IMR-90 (cell line): ENCODE results near the gene SRSF2. TPM values are rescaled to one million over a fixed set of nuclear protein-coding genes. Genes with fewer than 3 reads are reported as not detected.
"Not testable (repeated sequence)": the region's sequence is repeated elsewhere in the genome, so short reads cannot be mapped to it uniquely, and the experiment has no call there.

Experiments
- ATAC-seq: fragments of 200-7000 bp; cut with Tn5 transposase; 2 replicates; pipeline ENCODE4 v1.9.1; 2020; ENCODE audit warnings: low read depth, mild to moderate bottlenecking, moderate library complexity
- BruUV-seq: library from RNA; stranded (reverse); fragments of 400-500 nt; replicated peaks from 2 replicates; lab custom pipeline; 2021; lab: Mats Ljungman, UMichigan
- CTCF ChIA-PET: fragments of 300-600 bp; formaldehyde crosslinking; extraction: SDS; loops from one replicate; lab custom pipeline; 2021; ENCODE audit warnings: antibody characterized with exemption; lab: Yijun Ruan, JAX
- POLR2A ChIA-PET: fragments of 300-600 bp; sonication (Branson Sonifier 250); formaldehyde crosslinking; loops from one replicate; lab custom pipeline; 2022; ENCODE audit warnings: antibody characterized with exemption; ENCODE audit not compliant: unreplicated experiment; lab: Charles Lee
- DNase-seq: peaks from one replicate; pipeline ENCODE4 v3.0.0; 2013
- H2AFZ ChIP-seq: replicated peaks from 2 replicates; pipeline ENCODE3; 2013; ENCODE audit warnings: low read length, mild to moderate bottlenecking; ENCODE audit not compliant: poor library complexity
- H2AK5ac ChIP-seq: 2 replicates; pipeline ENCODE4 v1.6.1; 2013; ENCODE audit warnings: low read depth, low read length, inconsistent platforms
- H2AK9ac ChIP-seq: replicated peaks from 2 replicates; pipeline ENCODE3; 2013; ENCODE audit warnings: mild to moderate bottlenecking, low read depth, low read length, moderate library complexity; ENCODE audit not compliant: poor library complexity
- H2BK120ac ChIP-seq: 2 replicates; pipeline ENCODE4 v1.6.1; 2013; ENCODE audit warnings: low read depth, low read length, inconsistent platforms
- H2BK15ac ChIP-seq: 3 replicates; pipeline ENCODE4 v1.6.1; 2013; ENCODE audit warnings: low read depth, low read length, inconsistent platforms
- H2BK20ac ChIP-seq: 2 replicates; pipeline ENCODE4 v1.6.1; 2013; ENCODE audit warnings: low read depth, mild to moderate bottlenecking, inconsistent platforms, low read length, moderate library complexity
- H2BK5ac ChIP-seq: 2 replicates; pipeline ENCODE4 v1.6.1; 2013; ENCODE audit warnings: mild to moderate bottlenecking, low read depth, low read length, inconsistent platforms; ENCODE audit not compliant: poor library complexity, severe bottlenecking
- H3K14ac ChIP-seq: replicated peaks from 2 replicates; pipeline ENCODE4 v1.6.1; 2013; ENCODE audit warnings: low read depth, low read length, inconsistent platforms
- H3K18ac ChIP-seq: 2 replicates; pipeline ENCODE4 v1.6.1; 2013; ENCODE audit warnings: low read depth, low read length, control low read depth
- H3K23ac ChIP-seq: 2 replicates; pipeline ENCODE4 v1.6.1; 2013; ENCODE audit warnings: low read depth, low read length, inconsistent platforms
- H3K27ac ChIP-seq: 2 replicates; pipeline ENCODE4 v1.5.1; 2013; ENCODE audit warnings: mild to moderate bottlenecking, control low read depth, low read length; ENCODE audit not compliant: insufficient read depth
- H3K27me3 ChIP-seq: 2 replicates; pipeline ENCODE4 v1.6.1; 2013; ENCODE audit warnings: low read length; ENCODE audit not compliant: control insufficient read depth, insufficient read depth
- H3K36me3 ChIP-seq: 2 replicates; pipeline ENCODE4 v1.6.1; 2013; ENCODE audit warnings: low read length, mixed read lengths; ENCODE audit not compliant: control insufficient read depth, insufficient read depth
- H3K4ac ChIP-seq: 2 replicates; pipeline ENCODE4 v1.6.1; 2013; ENCODE audit warnings: low read depth, low read length, inconsistent platforms
- H3K4me1 ChIP-seq: 2 replicates; pipeline ENCODE4 v1.6.1; 2013; ENCODE audit warnings: low read length, mixed read lengths; ENCODE audit not compliant: control insufficient read depth, insufficient read depth
- H3K4me2 ChIP-seq: 2 replicates; pipeline ENCODE4 v1.6.1; 2013; ENCODE audit warnings: low read depth, mild to moderate bottlenecking, control low read depth, low read length, moderate library complexity
- H3K4me3 ChIP-seq: 2 replicates; pipeline ENCODE4 v1.5.1; 2013; ENCODE audit warnings: low read depth, mild to moderate bottlenecking, control low read depth, low read length, moderate library complexity; ENCODE audit not compliant: insufficient read depth
- H3K56ac ChIP-seq: 2 replicates; pipeline ENCODE4 v1.6.1; 2013; ENCODE audit warnings: low read length, inconsistent platforms; ENCODE audit not compliant: insufficient read depth; ENCODE audit errors: extremely low read depth
- H3K79me1 ChIP-seq, 2 experiments: 2 replicates each; pipeline ENCODE4 v1.6.1; 2013; ENCODE audit warnings: low read length in 2 of 2, inconsistent platforms in 1 of 2, low read depth in 1 of 2
- H3K9ac ChIP-seq: 2 replicates; pipeline ENCODE4 v1.6.1; 2013; ENCODE audit warnings: low read depth, low read length, control low read depth
- H3K9me1 ChIP-seq: 2 replicates; pipeline ENCODE4 v1.6.1; 2013; ENCODE audit warnings: low read length, inconsistent platforms; ENCODE audit not compliant: insufficient read depth
- H3K9me3 ChIP-seq: 2 replicates; pipeline ENCODE4 v1.6.1; 2013; ENCODE audit warnings: low read length; ENCODE audit not compliant: control insufficient read depth, insufficient read depth
- H4K20me1 ChIP-seq: 2 replicates; pipeline ENCODE4 v1.6.1; 2013; ENCODE audit warnings: low read length, inconsistent platforms; ENCODE audit not compliant: insufficient read depth
- H4K5ac ChIP-seq: 2 replicates; pipeline ENCODE4 v1.6.1; 2013; ENCODE audit warnings: mild to moderate bottlenecking, low read depth, low read length, control low read depth
- H4K8ac ChIP-seq, 2 experiments: 2 replicates each; pipeline ENCODE4 v1.6.1; 2013; ENCODE audit warnings: low read depth in 2 of 2, low read length in 2 of 2, control low read depth in 1 of 2, inconsistent platforms in 1 of 2
- H4K91ac ChIP-seq: 2 replicates; pipeline ENCODE4 v1.6.1; 2013; ENCODE audit warnings: low read depth, low read length, inconsistent platforms; ENCODE audit not compliant: insufficient read depth
- WGBS, 2 experiments: methylation state at CpG; one replicate each; pipeline versions ENCODE4 v1.1.5 to v1.1.7; 2013; ENCODE audit warnings: missing lambda C conversion rate in 2 of 2; ENCODE audit not compliant: insufficient read length in 1 of 2; ENCODE audit errors: extremely low coverage in 2 of 2; 5-methylcytosine and 5-hydroxymethylcytosine counted together
- dilution Hi-C: fragments of 300-500 bp; cut with HindIII; formaldehyde crosslinking; loops from one replicate; pipeline ENCODE4 v1.14.3; 2018; ENCODE audit warnings: low sequenced_read_pairs; ENCODE audit not compliant: unreplicated experiment
- in situ Hi-C: fragments of 300-500 bp; cut with MboI; formaldehyde crosslinking; loops from 3 replicates; pipeline ENCODE4 v1.14.3; 2019; ENCODE audit warnings: low sequenced_read_pairs, inconsistent platforms, mixed read lengths
- intact Hi-C: fragments of 100-400 bp; cut with micrococcal nuclease; formaldehyde crosslinking; loops from 2 replicates; pipeline ENCODE4 v1.10.0; 2022
- polyA plus RNA-seq, 3 experiments: library from polyadenylated mRNA; depleted of rRNA; stranded (reverse); fragments of >200 nt; gene quantifications; 2 replicates each; pipeline ENCODE4 v1.2.3, GENCODE V29; 2012; ENCODE audit warnings: low replicate concordance in 1 of 3
- total RNA-seq: library from RNA; depleted of rRNA; stranded (reverse); fragments of >200 nt; gene quantifications from 2 replicates; pipeline ENCODE4 v1.2.3, GENCODE V29; 2012

The SRSF2 gene
- total and polyA plus RNA-seq, 2 of the 4 experiments (the other 2 are of a cell fraction), result 98.0 to 296 TPM

- H2BK15ac ChIP-seq, H3K18ac ChIP-seq, H3K4me2 ChIP-seq, H3K4ac ChIP-seq, in situ Hi-C loops, H3K14ac ChIP-seq, H2AK9ac ChIP-seq, DNase-seq, ATAC-seq, H3K9me3 ChIP-seq, H3K27me3 ChIP-seq, H3K56ac ChIP-seq, H2BK5ac ChIP-seq, H4K8ac ChIP-seq, H2BK20ac ChIP-seq, H2AFZ ChIP-seq, H3K4me1 ChIP-seq, H3K27ac ChIP-seq, H4K5ac ChIP-seq, H3K23ac ChIP-seq, H2AK5ac ChIP-seq, POLR2A ChIA-PET, dilution Hi-C loops, H4K91ac ChIP-seq, H3K9ac ChIP-seq, H2BK120ac ChIP-seq, H3K4me3 ChIP-seq, H3K9me1 ChIP-seq, BruUV-seq: not testable (repeated sequence)
- Histone ChIP-seq H3K79me1 (peaks cover 10 to 20% of the 10 kb centered on the region in 2 experiments), H4K20me1 (peaks cover 17% of the 10 kb centered on the region), H3K36me3 (peaks cover 14% of the 10 kb centered on the region)
- 80% methylated on average over 6 of the region's 17 CpGs; no CpG with 5 or more reads in 1 of the 2 experiments for WGBS, 2 experiments
- intact Hi-C loops, result loop anchor here (5.0 kb wide), 1 partner anchor 318 kb away; no protein-coding TSS in a partner anchor
- CTCF ChIA-PET, result interaction anchor here (0.6 to 1.1 kb wide), 2 partner anchors 9 to 33 kb away, joined by 3 read pairs; no protein-coding TSS in a partner anchor
These were observed 2.5 kb upstream of the SRSF2 start for GRCh38 chr17:76739568-76740115.
